ENCODE data around the gene HDAC3.

HDAC3 gene

DNA sequence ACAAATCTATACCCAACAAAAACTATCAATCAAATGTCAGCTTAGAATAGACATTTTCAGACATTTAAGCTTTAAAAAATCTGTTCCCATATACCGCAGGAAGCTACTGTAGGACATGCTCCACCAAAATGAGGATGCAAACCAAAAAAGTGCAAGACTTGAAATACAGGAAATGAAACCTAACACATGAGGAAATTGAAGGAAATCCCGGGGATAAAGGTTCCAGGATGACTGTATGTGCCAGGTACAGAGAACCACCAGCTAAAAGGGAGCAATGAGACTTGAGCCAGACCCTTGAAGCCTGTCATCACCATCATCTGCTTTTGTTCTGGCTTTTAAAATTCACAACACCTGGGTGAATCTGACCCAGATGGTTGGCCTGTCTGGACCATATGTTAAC is 39.3 kb downstream of the HDAC3 start:
- H3K9ac ChIP-seq (ENCODE audit: low read length in 5 of 5) = no peak overlapping the region
- H3K4me1 ChIP-seq (ENCODE audit: control insufficient read depth in 5 of 5, insufficient read depth in 5 of 5, low read length in 5 of 5) = no peaks in the 10 kb centered on the region
- peaks cover 0 to 7% (median 4%) of the 10 kb centered on the region in 5 donors for H3K9me3 ChIP-seq (ENCODE audit: control insufficient read depth in 5 of 5, low read length in 5 of 5)
- no peak overlapping the region for H3K27ac ChIP-seq (ENCODE audit: low read depth, low read length)
- H3K36me3 ChIP-seq (ENCODE audit: control insufficient read depth in 5 of 5, insufficient read depth in 5 of 5, low read length in 5 of 5) = no peaks in the 10 kb centered on the region
- no peaks in the 10 kb centered on the region for H3K27me3 ChIP-seq (ENCODE audit: control insufficient read depth in 5 of 5, insufficient read depth in 4 of 5, low read length in 5 of 5)
- H3K4me3 ChIP-seq (ENCODE audit: low read depth in 1 of 5, low read length in 5 of 5) = no peak overlapping the region

DNA sequence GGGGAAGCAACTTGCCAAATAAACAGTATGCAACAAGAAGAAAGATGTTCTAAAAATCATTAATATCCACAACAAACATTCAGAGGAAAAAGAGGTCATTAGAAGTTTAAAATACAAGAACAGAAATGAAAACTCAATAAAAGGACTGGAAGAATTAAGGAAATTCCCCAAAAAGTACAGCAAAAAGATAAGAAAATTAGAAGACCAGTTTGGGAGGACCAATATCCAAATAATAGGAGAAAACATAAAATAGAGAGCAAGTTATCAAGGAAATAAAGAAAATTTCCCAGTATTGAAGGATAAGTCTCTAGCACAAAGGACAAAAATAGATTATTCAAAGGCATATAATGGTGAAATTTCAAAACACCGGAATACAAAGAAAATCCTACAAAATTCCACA is 39.8 kb downstream of the HDAC3 start:
- Histone ChIP-seq H3K4me1 (ENCODE audit: control insufficient read depth in 5 of 5, insufficient read depth in 5 of 5, low read length in 5 of 5) (no peaks in the 10 kb centered on the region), H3K27ac (ENCODE audit: low read depth, low read length) (no peak overlapping the region), H3K36me3 (ENCODE audit: control insufficient read depth in 5 of 5, insufficient read depth in 5 of 5, low read length in 5 of 5) (no peaks in the 10 kb centered on the region), H3K4me3 (ENCODE audit: low read depth in 1 of 5, low read length in 5 of 5) (no peak overlapping the region), H3K9me3 (ENCODE audit: control insufficient read depth in 5 of 5, low read length in 5 of 5) (peaks cover 0 to 7% (median 4%) of the 10 kb centered on the region in 5 donors), H3K9ac (ENCODE audit: low read length in 5 of 5) (no peak overlapping the region), H3K27me3 (ENCODE audit: control insufficient read depth in 5 of 5, insufficient read depth in 4 of 5, low read length in 5 of 5) (no peaks in the 10 kb centered on the region)

DNA sequence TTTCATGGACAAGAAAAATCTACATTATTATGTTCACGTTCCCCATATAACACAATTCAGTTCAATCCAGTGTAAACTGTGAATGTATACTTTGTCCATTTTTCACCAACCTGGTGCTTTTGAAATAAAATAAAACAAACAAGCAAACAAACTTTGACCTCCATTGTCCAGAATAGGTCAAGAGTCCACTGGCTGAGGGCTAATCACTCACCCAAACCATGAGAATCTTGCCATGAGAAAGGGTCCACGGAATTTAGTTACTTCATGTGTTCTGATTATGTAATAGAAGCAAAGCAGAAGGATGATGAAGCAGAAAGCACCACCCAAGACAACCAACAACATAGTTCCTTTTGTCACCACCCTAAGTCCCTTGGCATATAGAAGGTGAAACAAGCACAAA is 46.5 kb downstream of the HDAC3 start:
- Histone ChIP-seq H3K4me3 (ENCODE audit: low read depth in 1 of 5, low read length in 5 of 5) (no peak overlapping the region), H3K4me1 (ENCODE audit: control insufficient read depth in 5 of 5, insufficient read depth in 5 of 5, low read length in 5 of 5) (no peaks in the 10 kb centered on the region), H3K27ac (ENCODE audit: low read depth, low read length) (no peak overlapping the region), H3K36me3 (ENCODE audit: control insufficient read depth in 5 of 5, insufficient read depth in 5 of 5, low read length in 5 of 5) (peaks cover 4 to 16% (median 11%) of the 10 kb centered on the region in 5 donors), H3K27me3 (ENCODE audit: control insufficient read depth in 5 of 5, insufficient read depth in 4 of 5, low read length in 5 of 5) (no peaks in the 10 kb centered on the region), H3K9me3 (ENCODE audit: control insufficient read depth in 5 of 5, low read length in 5 of 5) (no peaks in the 10 kb centered on the region), H3K9ac (ENCODE audit: low read length in 5 of 5) (no peak overlapping the region)

DNA sequence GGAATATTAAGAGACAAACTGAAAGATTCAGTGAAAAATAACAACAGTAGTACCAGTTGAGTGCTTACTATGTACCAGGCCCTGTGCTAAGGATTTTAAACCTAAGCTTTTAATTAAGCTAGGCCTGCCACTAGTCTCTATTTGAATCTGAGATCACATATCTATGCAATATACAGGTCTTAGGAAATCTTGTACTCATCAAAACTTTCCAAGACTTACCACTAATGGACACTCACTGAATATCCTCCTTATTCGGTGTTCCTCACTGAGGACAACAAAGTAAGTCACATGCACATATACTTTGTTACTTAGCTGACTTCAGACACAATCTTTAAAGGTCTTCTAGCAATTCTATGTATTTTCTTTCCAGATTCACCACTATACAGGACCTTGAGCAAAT is 50.4 kb downstream of the HDAC3 start:
- H3K36me3 ChIP-seq (ENCODE audit: control insufficient read depth in 5 of 5, insufficient read depth in 5 of 5, low read length in 5 of 5) = peaks cover 16 to 33% (median 30%) of the 10 kb centered on the region in 5 donors
- no peak overlapping the region for H3K4me3 ChIP-seq (ENCODE audit: low read depth in 1 of 5, low read length in 5 of 5)
- H3K27me3 ChIP-seq (ENCODE audit: control insufficient read depth in 5 of 5, insufficient read depth in 4 of 5, low read length in 5 of 5) = no peaks in the 10 kb centered on the region
- no peaks in the 10 kb centered on the region for H3K4me1 ChIP-seq (ENCODE audit: control insufficient read depth in 5 of 5, insufficient read depth in 5 of 5, low read length in 5 of 5)
- no peak overlapping the region for H3K9ac ChIP-seq (ENCODE audit: low read length in 5 of 5)
- no peaks in the 10 kb centered on the region for H3K9me3 ChIP-seq (ENCODE audit: control insufficient read depth in 5 of 5, low read length in 5 of 5)
- no peak overlapping the region for H3K27ac ChIP-seq (ENCODE audit: low read depth, low read length)

DNA sequence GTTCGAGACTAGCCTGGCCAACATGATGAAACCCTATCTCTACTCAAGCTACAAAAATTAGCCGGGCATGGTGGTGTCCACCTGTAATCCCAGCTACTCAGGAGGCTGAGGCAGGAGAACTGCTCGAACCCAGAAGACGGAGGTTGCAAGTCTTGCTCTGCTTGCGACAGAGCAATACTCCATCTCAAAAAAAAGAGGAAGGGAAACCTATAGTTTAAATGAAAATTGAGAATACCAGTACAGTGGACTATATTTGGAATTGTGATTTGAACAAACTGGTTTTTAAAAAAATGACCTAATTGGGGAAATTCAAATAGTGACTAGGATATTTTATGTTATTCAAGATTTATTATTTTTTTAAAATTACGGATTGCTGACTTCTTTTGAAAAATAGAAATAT is 51.1 kb downstream of the HDAC3 start:
- Histone ChIP-seq H3K36me3 (ENCODE audit: control insufficient read depth in 5 of 5, insufficient read depth in 5 of 5, low read length in 5 of 5) (peaks cover 20 to 39% (median 34%) of the 10 kb centered on the region in 5 donors), H3K27ac (ENCODE audit: low read depth, low read length) (no peak overlapping the region), H3K4me1 (ENCODE audit: control insufficient read depth in 5 of 5, insufficient read depth in 5 of 5, low read length in 5 of 5) (no peaks in the 10 kb centered on the region), H3K9ac (ENCODE audit: low read length in 5 of 5) (no peak overlapping the region), H3K4me3 (ENCODE audit: low read depth in 1 of 5, low read length in 5 of 5) (no peak overlapping the region), H3K9me3 (ENCODE audit: control insufficient read depth in 5 of 5, low read length in 5 of 5) (no peaks in the 10 kb centered on the region), H3K27me3 (ENCODE audit: control insufficient read depth in 5 of 5, insufficient read depth in 4 of 5, low read length in 5 of 5) (no peaks in the 10 kb centered on the region)

DNA sequence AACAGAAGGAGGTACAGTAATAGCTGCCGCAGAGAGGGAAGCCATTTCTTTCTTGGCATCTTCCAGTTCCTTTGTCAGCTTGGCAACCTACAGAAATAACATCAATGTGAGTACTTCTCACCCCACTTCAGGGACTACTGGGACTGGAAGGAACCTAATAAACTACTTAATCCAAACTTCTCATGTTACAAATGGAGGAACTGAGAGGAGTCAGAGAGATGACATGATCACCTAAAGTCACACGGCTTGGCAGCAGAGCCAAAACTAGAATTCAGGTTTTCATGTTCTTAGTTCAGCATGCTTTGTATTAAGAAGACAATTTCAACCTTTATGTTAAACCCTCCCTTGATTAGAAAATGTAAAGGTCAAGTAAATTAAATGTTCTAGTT is 62.5 kb downstream of the HDAC3 start:
- Histone ChIP-seq H3K9ac (ENCODE audit: low read length in 5 of 5) (no peak overlapping the region), H3K4me1 (ENCODE audit: control insufficient read depth in 5 of 5, insufficient read depth in 5 of 5, low read length in 5 of 5) (no peaks in the 10 kb centered on the region), H3K27me3 (ENCODE audit: control insufficient read depth in 5 of 5, insufficient read depth in 4 of 5, low read length in 5 of 5) (no peaks in the 10 kb centered on the region), H3K4me3 (ENCODE audit: low read depth in 1 of 5, low read length in 5 of 5) (no peak overlapping the region), H3K9me3 (ENCODE audit: control insufficient read depth in 5 of 5, low read length in 5 of 5) (no peaks in the 10 kb centered on the region), H3K36me3 (ENCODE audit: control insufficient read depth in 5 of 5, insufficient read depth in 5 of 5, low read length in 5 of 5) (peaks cover 36 to 82% (median 60%) of the 10 kb centered on the region in 5 donors), H3K27ac (ENCODE audit: low read depth, low read length) (no peak overlapping the region)

DNA sequence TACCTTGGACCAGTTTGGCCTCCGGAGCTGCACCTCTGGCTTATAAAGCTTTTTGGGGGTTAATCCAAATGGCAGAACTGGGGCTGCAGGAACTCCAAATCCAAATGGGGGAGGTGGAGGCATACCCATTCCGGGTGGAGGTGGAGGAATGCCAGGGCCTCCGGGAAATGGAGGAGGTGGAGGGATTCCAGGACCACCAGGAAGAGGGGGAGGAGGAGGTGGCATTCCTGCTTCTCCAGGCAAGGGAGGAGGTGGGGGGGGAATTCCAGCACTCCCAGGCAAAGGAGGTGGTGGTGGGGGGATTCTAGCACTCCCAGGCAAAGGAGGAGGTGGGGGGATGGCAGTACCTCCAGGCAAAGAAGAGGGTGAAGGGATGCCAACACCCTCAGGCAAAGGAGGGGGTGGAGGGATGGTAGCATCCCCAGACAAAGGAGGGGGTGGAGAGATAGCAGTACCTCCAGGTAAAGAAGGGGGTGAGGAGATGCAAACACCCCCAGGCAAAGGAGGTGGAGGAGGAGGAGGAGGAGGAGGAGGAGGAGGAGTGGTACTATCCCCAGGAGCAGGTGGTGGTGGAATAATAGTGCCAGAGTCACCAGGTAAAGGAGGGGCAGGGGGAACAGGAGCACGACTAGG is 63.0 kb downstream of the HDAC3 start:
- Histone ChIP-seq H3K36me3 (ENCODE audit: control insufficient read depth in 5 of 5, insufficient read depth in 5 of 5, low read length in 5 of 5) (peaks cover 34 to 77% (median 56%) of the 10 kb centered on the region in 5 donors), H3K9ac (ENCODE audit: low read length in 5 of 5) (no peak overlapping the region)

More for the DNA sequence above, 63.0 kb downstream of the HDAC3 start:
- H3K27ac ChIP-seq (ENCODE audit: low read depth, low read length) = no peak overlapping the region
- no peaks in the 10 kb centered on the region for H3K9me3 ChIP-seq (ENCODE audit: control insufficient read depth in 5 of 5, low read length in 5 of 5)
- H3K27me3 ChIP-seq (ENCODE audit: control insufficient read depth in 5 of 5, insufficient read depth in 4 of 5, low read length in 5 of 5) = no peaks in the 10 kb centered on the region
- H3K4me3 ChIP-seq (ENCODE audit: low read depth in 1 of 5, low read length in 5 of 5) = no peak overlapping the region
- no peaks in the 10 kb centered on the region for H3K4me1 ChIP-seq (ENCODE audit: control insufficient read depth in 5 of 5, insufficient read depth in 5 of 5, low read length in 5 of 5)

All from subcutaneous abdominal adipose tissue (tissue), 5 donors.